Adrenal gland (tissue), 5 donors: ENCODE measurements around the gene SEMA5A.

Experiments
- POLR2A ChIP-seq, 2 donors: fragments of 450-650 bp; IDR thresholded peaks; one replicate each; pipeline ENCODE4 v1.6.1; 2017; ENCODE audit warnings: antibody characterized with exemption in 2 of 2, mild to moderate bottlenecking in 2 of 2, moderate library complexity in 1 of 2
- TF ChIP-seq, protein P1 (sequence below), 6 experiments: fragments of 450-650 bp in 4 of 6; fragments of 200-600 bp in 2 of 6; sonication (generic) in 1 of 6; IDR thresholded peaks; 1 replicate in 5 of 6; 2 replicates in 1 of 6; pipeline versions ENCODE4 v1.5.1 to v1.8.0; 2016 to 2021; ENCODE audit warnings: antibody characterized with exemption in 6 of 6, mild to moderate bottlenecking in 2 of 6, moderate library complexity in 1 of 6
- donor health status: DM: no; HTN: no; CAD: no.

- no peak for TF ChIP-seq POLR2A (IDR thresholded peaks at IDR 0.05)
- TF ChIP-seq, protein P1, sequence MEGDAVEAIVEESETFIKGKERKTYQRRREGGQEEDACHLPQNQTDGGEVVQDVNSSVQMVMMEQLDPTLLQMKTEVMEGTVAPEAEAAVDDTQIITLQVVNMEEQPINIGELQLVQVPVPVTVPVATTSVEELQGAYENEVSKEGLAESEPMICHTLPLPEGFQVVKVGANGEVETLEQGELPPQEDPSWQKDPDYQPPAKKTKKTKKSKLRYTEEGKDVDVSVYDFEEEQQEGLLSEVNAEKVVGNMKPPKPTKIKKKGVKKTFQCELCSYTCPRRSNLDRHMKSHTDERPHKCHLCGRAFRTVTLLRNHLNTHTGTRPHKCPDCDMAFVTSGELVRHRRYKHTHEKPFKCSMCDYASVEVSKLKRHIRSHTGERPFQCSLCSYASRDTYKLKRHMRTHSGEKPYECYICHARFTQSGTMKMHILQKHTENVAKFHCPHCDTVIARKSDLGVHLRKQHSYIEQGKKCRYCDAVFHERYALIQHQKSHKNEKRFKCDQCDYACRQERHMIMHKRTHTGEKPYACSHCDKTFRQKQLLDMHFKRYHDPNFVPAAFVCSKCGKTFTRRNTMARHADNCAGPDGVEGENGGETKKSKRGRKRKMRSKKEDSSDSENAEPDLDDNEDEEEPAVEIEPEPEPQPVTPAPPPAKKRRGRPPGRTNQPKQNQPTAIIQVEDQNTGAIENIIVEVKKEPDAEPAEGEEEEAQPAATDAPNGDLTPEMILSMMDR (IDR thresholded peaks at IDR 0.05): no peak
Observed at GRCh38 chr5:9464478-9464877, 81.4 kb downstream of the SEMA5A start.
